Stimulated activated CD8-positive, alpha-beta memory T cell treated with anti-CD3 and anti-CD28 coated beads, Interleukin-7, amount 100 ng/mL, for 24 hours (primary cell): ENCODE measurements around the gene SLFN12L.
"Not testable (repeated sequence)": the region's sequence is repeated elsewhere in the genome, so short reads cannot be mapped to it uniquely, and the experiment has no call there.

Experiments
- DNase-seq: peaks from one replicate; pipeline ENCODE4 v3.0.0-alpha.2; 2020; ENCODE audit warnings: low read depth

SLFN12L gene

DNA sequence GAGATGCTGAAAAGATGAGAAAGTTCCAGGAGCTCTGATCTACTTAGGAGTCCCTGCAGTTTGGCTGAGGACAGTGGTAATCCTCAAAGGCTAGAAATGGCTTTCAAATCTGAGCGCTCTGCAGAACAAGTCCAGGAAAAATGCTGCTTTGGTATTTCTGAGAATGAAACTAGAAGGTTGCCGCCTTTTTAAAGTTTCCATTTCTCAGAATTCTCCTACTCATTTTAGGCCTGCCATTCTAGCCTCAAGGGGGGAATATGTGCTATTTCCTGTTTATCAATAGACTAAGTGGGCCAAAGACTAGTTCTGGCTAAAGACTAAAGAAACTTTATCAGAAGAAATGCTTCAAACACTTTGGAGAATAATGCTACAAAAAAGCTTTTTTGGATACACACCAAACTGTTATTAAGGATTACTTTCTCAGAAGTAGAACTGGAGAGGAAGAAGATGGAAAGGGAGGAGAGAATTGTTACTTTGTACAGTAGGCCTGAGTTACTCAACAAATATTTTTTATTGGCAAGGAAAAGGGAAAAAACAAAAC is at the start of gene SLFN12L:
SLFN12L (minus strand) TSS at position 78 of the 541 bp plus-strand sequence. CDS start 15,314 bp downstream, outside the sequence.
- DNase-seq, result no peak

DNA sequence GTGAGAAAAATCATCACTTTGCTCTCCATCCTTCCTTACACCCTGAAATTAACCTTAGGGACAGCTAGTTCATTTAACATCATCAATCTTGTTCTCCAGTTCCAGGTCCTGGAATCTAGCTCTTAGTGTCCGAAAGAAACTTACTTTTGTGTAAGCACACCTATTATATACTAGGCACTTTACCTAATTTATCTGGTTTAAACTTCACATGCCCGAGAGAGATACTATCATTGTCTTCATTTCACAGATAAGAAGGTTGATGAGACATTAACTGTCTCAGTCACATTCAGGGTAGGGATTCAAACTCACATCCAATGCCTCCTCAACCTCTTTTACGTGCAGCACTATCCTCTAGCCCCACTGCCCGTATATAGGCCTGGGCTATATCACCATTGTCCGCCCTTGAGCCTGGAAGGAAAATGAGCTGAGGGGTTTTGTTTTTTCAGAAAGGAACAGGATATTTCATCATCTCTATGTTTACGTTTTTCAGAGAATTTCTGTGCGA is 49.1 kb upstream of the SLFN12L start:
- no peak for DNase-seq

DNA sequence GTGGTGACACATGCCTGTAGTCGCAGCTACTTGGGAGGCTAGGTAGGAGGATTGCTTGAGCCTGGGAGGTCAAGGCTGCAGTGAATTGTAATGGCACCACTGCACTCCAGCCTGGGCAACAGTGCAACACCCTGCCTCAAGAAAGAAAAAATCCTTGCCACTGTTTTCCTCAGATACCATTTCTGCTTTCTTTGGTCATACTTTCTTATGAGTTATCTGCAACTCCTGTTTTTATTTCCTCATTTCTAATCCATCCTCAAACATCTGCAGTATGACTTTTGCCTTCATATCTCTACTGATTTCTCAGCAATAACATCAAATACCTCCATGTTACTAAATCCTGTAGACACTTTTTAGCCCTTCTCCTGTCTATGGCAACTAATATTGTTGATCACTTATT is 46.6 kb upstream of the SLFN12L start:
- no peak for DNase-seq

GRCh38 chr17:35578929-35579432 is 41.5 kb upstream of the SLFN12L start:
- no peak for DNase-seq

DNA sequence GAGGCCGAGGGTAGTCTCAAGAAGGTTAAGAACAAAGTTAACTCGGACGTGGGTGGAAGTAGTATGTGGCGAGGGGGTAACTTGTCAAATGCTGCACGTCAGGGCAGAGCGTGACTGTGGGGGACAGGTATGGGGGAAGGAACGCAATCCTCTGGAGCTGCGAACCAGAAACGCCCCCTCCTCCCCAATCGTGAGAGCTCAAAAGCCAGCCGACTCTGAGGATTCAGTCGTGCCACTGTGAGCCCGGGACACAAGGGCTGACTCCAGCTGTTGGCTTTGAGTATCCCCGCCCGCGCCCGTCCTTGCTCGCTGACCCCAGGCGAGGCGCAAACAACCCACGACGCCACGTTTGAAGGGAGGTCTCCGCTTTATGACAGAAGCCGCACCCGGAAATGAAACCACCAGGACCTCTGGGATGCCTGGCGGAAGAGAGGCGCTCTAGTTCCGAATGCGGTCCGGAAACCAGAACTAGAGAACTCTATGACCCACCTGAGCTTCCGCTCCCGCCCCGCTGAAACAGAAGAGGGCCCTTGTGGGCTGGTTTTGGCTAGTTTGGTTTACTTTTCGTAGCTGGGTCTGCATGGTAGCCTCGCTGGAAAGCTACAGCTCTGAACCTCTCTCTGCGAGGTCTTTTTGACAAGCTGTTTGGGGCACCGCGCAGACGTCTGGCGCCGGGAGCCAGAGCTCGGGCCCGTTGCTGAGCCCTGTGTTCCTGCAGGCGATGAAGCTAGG is 40.9 kb upstream of the SLFN12L start, which contains the start of gene PEX12:
PEX12 (minus strand) TSS at position 375 of the 732 bp plus-strand sequence. CDS start 550 bp downstream, outside the sequence.
- DNase-seq, result peak; percentile 72

- no peak for DNase-seq
Observed at GRCh38 chr17:35577830-35578196, 40.3 kb upstream of the SLFN12L start.

DNA sequence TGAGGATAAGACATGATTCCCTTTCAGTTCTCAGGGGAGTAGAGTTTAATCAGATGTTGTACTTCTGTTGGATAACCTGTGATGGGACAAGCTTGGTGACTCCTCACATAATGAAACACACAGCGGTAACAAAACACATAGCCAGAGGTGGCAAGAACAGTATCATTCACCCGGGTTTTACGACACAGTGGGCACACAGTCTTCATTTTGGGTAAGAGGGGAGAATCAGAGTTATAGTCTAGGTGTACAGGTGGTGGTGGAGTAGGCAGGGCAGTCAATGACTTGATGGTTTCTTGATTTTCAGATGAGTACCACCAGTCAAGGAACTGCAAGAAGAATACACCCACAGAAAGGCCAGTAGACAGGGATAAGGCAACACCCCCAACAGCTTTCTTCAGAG is 38.3 kb upstream of the SLFN12L start:
- DNase-seq, result no peak

GRCh38 chr17:35569405-35569804 is 31.9 kb upstream of the SLFN12L start:
- DNase-seq, result no peak

- DNase-seq, result no peak
Observed at GRCh38 chr17:35568561-35568960, 31.1 kb upstream of the SLFN12L start.

GRCh38 chr17:35566968-35567367 is 29.5 kb upstream of the SLFN12L start:
- no peak for DNase-seq

GRCh38 chr17:35563181-35563580 is 25.7 kb upstream of the SLFN12L start:
- DNase-seq, result not testable (repeated sequence)

- no peak for DNase-seq
Observed at GRCh38 chr17:35560703-35561102, 23.2 kb upstream of the SLFN12L start, which contains the start of gene SLFN14. Gene SLFN14, minus strand, starts transcription at chr17:35560819. Its CDS starts 2,757 bp downstream, at chr17:35558062.

DNA sequence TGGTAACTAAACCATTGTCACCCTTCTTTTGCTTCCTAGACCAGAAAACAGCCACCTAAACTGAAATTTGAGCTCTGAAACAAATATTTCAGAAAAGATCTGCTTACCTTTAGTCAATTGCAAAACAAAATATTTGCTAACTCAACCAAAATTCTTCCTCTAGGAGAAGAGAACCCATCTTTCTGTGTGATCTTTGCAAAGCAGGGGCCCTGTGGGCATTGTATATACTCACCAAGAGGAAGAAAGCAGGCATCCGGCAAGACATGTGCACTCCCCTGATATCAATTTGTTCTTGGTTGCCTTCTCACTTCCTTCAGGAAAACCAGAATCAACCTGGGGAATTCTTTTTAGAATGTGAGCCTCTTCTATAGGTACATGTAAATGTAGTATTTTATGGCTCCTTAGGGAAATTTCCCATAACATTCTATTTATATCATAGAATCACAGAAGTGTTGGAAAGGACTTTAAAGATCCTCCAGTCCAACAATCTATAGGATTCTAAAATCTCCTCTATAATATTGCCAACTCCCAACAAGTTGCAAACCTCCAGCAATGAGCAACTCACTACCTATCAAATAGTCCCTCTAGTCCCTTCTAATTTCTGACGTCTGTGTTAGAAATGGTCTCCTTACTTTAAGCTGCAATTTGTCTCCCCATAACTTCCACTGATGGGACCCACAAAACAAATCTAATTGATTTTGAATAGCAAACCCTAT is 22.2 kb upstream of the SLFN12L start:
- no peak for DNase-seq

GRCh38 chr17:35557353-35557752 is 19.9 kb upstream of the SLFN12L start:
- no peak for DNase-seq

GRCh38 chr17:35555691-35556090 is 18.2 kb upstream of the SLFN12L start:
- DNase-seq, result no peak

DNA sequence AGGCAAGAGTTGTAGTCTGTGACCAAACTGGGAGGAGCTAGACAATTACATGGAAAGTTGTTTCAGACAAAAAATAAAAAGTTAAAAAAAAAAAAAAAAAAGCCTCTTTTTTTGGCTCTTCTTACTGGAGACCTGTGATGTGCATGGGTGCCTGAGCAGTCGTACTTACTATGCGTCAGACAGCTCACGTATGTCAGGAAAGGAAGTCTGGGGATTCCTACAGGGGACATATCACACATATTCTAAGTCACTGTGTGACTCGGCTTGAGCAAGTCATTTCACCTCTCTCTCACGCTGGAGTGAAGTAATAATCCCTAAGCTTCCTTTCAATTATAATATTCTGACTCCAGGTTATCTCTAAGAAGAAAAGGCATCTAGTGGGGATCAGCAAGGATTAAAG is 17.2 kb upstream of the SLFN12L start:
- no peak for DNase-seq

GRCh38 chr17:35553310-35553709 is 15.8 kb upstream of the SLFN12L start:
- DNase-seq, result no peak

GRCh38 chr17:35548978-35549377 is 11.5 kb upstream of the SLFN12L start:
- DNase-seq, result no peak

DNA sequence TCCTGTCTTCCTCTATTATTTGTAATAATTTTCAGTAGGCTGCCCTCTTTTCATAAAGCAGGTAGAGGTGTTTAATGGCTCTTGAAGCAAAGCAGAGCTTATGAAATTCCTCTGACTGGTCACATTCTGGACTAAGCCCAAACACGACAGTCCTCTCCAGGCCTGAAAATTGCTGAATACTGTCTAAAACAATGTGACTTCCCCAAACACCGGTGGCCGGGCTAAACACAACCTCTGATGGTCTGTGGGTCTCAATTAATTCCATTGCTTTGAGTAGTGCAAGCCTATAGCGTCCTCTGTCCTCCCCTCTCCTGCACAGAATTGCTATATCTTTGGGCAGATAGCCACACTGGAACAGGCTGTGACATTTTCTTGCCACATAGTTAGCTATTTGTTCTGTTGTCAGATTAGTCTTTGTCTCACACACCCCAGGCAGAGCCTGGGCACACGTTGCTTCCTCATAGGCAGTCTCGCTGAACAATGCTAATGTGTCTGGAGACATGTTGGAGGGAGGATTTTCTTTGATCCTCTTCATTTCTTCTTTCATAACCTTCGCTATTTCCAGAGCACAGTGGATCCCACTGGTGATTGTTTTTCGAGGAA is 10.8 kb upstream of the SLFN12L start:
- no peak for DNase-seq

DNA sequence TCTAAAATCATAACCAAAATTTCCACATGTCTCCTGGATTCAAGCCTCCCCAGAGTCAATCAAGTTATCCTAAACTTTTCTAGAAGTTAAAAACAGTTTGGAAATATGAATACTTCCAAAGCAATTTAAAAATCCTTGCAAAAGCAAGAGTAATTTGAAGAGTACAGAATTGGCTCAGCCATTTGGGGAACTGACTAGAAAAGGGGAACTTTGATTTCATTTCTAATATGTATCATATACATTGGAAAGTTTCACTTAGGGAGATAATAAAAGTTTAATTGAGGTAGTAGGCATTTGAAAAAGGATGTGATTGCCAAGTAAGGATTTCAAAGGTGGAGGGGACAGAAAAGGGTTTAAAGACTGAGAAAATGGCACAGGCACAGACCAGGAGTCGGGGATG is 9.0 kb upstream of the SLFN12L start:
- DNase-seq, result no peak

DNA sequence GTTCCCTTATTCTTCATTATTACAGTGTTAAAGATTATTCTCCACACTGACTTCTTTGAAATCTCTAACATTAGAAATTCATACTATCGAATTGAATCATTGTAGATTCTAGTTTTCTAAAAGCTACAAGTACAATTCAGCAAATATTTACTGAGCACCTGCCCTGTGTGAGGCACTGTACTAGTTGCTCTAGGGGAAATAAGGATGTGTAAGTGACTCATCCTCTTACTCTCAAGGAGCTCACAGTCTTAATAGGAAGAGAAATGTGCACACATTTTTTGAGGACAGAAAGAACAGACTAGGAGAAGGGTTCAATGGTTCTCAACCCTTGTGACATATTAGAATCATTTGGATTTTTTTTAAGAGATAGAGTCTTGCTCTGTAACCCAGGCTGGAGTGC is 7.7 kb upstream of the SLFN12L start:
- no peak for DNase-seq

- no peak for DNase-seq
Observed at GRCh38 chr17:35543856-35544255, 6.4 kb upstream of the SLFN12L start.
